H1 (cell line): ENCODE measurements around the gene AKAP9. TPM values are rescaled to one million over a fixed set of nuclear protein-coding genes. Genes with fewer than 3 reads are reported as not detected.

ENCODE experiments used
- CTCF ChIA-PET: fragments of 300-600 bp; sonication (Branson Sonifier 250); formaldehyde crosslinking; loops from one replicate; lab custom pipeline; 2021; ENCODE audit not compliant: partially characterized antibody; lab: Charles Lee
- POLR2A ChIA-PET: fragments of 300-600 bp; sonication (Branson Sonifier 250); formaldehyde crosslinking; loops from one replicate; lab custom pipeline; 2021; ENCODE audit warnings: inconsistent platforms; ENCODE audit not compliant: partially characterized antibody; lab: Charles Lee
- DNase-seq, 2 experiments: peaks; one replicate each; pipeline versions ENCODE4 v3.0.0 to v3.0.0-alpha.2; 2010 to 2022; ENCODE audit warnings: low spot score in 2 of 2, low read depth in 1 of 2, mixed read lengths in 1 of 2
- FAIRE-seq: peaks from 2 replicates; lab custom pipeline; 2011; peaks lifted over from hg19 to GRCh38; lab: Jason Lieb, UNC
- H2AFZ ChIP-seq: 2 replicates; pipeline ENCODE4 v1.8.1; 2012; ENCODE audit warnings: low read length, inconsistent platforms
- H2AK5ac ChIP-seq: 2 replicates; pipeline ENCODE4 v1.6.1; 2013; ENCODE audit warnings: low read depth, low read length
- H2BK120ac ChIP-seq: replicated peaks from 2 replicates; pipeline ENCODE3; 2013; ENCODE audit warnings: low read depth, low read length, inconsistent platforms
- H2BK12ac ChIP-seq: 2 replicates; pipeline ENCODE4 v1.6.1; 2013; ENCODE audit warnings: low read depth, low read length
- H2BK15ac ChIP-seq: 2 replicates; pipeline ENCODE4 v1.6.1; 2013; ENCODE audit warnings: low read length
- H2BK20ac ChIP-seq: 2 replicates; pipeline ENCODE4 v1.6.1; 2013; ENCODE audit warnings: low read length
- H2BK5ac ChIP-seq: 2 replicates; pipeline ENCODE4 v1.6.1; 2013; ENCODE audit warnings: low read depth, low read length
- H3K14ac ChIP-seq: 2 replicates; pipeline ENCODE4 v1.6.1; 2013; ENCODE audit warnings: inconsistent platforms; ENCODE audit not compliant: insufficient read length
- H3K18ac ChIP-seq: 2 replicates; pipeline ENCODE4 v1.6.1; 2013; ENCODE audit warnings: low read length; ENCODE audit errors: extremely low read depth
- H3K23ac ChIP-seq: 2 replicates; pipeline ENCODE4 v1.6.1; 2013; ENCODE audit warnings: inconsistent platforms; ENCODE audit not compliant: insufficient read length
- H3K23me2 ChIP-seq: 2 replicates; pipeline ENCODE4 v1.6.1; 2013; ENCODE audit warnings: low read depth, low read length
- H3K27ac ChIP-seq: 2 replicates; pipeline ENCODE4 v1.6.1; 2011; ENCODE audit warnings: low read depth, low read length, inconsistent platforms
- H3K27me3 ChIP-seq, 4 experiments: replicated peaks in 1 of 4; 1 replicate in 1 of 4; 2 replicates in 3 of 4; pipeline versions ENCODE4 v1.6.1 to v1.8.1; 2011 to 2013; ENCODE audit warnings: low read length in 3 of 4, mild to moderate bottlenecking in 3 of 4, inconsistent platforms in 2 of 4, mixed read lengths in 2 of 4, moderate library complexity in 1 of 4; ENCODE audit not compliant: control insufficient read depth in 3 of 4, insufficient read depth in 3 of 4; ENCODE audit errors: extremely low read depth in 1 of 4
- H3K36me3 ChIP-seq, 4 experiments: 2 replicates each; pipeline versions ENCODE4 v1.6.1 to v1.8.1; 2011 to 2013; ENCODE audit warnings: mild to moderate bottlenecking in 4 of 4, low read length in 3 of 4, moderate library complexity in 2 of 4, control low read depth in 1 of 4, inconsistent platforms in 1 of 4; ENCODE audit not compliant: insufficient read depth in 4 of 4, control insufficient read depth in 2 of 4
- H3K4ac ChIP-seq: replicated peaks from 2 replicates; pipeline ENCODE3; 2013; ENCODE audit warnings: low read length, low read depth, mixed read lengths, inconsistent platforms; ENCODE audit not compliant: insufficient read length
- H3K4me1 ChIP-seq, 4 experiments: replicated peaks in 1 of 4; 1 replicate in 1 of 4; 2 replicates in 3 of 4; pipeline versions ENCODE4 v1.6.1 to v1.8.1; 2011 to 2013; ENCODE audit warnings: low read length in 3 of 4, inconsistent platforms in 2 of 4, mixed read lengths in 1 of 4; ENCODE audit not compliant: insufficient read depth in 4 of 4, control insufficient read depth in 3 of 4
- H3K4me2 ChIP-seq, 2 experiments: 2 replicates each; pipeline versions ENCODE4 v1.6.1 to v1.8.1; 2011 to 2013; ENCODE audit warnings: low read depth in 2 of 2, low read length in 2 of 2, control low read depth in 1 of 2, inconsistent platforms in 1 of 2, mild to moderate bottlenecking in 1 of 2; ENCODE audit not compliant: insufficient read depth in 1 of 2
- H3K4me3 ChIP-seq, 4 experiments: fragments of 200-600, 300-600 bp in 1 of 4; sonication (generic), shearing (Covaris generic), sonication (Bioruptor Twin) in 1 of 4; 2 replicates each; pipeline versions ENCODE4 v1.5.1 to v1.8.1; 2011 to 2016; ENCODE audit warnings: low read length in 4 of 4, low read depth in 3 of 4, control low read depth in 2 of 4, inconsistent platforms in 2 of 4, mild to moderate bottlenecking in 2 of 4, mixed read lengths in 1 of 4, moderate library complexity in 1 of 4; ENCODE audit not compliant: insufficient read depth in 2 of 4; ENCODE audit errors: extremely low read depth in 1 of 4
- H3K56ac ChIP-seq: replicated peaks from 2 replicates; pipeline ENCODE3; 2013; ENCODE audit warnings: low read depth, mild to moderate bottlenecking, mixed read lengths, low read length, inconsistent platforms; ENCODE audit not compliant: insufficient read length
- H3K79me1 ChIP-seq: 2 replicates; pipeline ENCODE4 v1.6.1; 2013; ENCODE audit warnings: low read depth, low read length, control low read depth
- H3K79me2 ChIP-seq, 2 experiments: 2 replicates each; pipeline versions ENCODE4 v1.6.1 to v1.8.1; 2012 to 2013; ENCODE audit warnings: low read length in 2 of 2, mild to moderate bottlenecking in 2 of 2, inconsistent platforms in 1 of 2; ENCODE audit not compliant: insufficient read depth in 2 of 2, control insufficient read depth in 1 of 2
- H3K9ac ChIP-seq, 4 experiments: replicated peaks in 1 of 4; 1 replicate in 1 of 4; 2 replicates in 3 of 4; pipeline versions ENCODE4 v1.6.1 to v1.8.1; 2011 to 2013; ENCODE audit warnings: low read depth in 3 of 4, low read length in 3 of 4, control low read depth in 2 of 4, mild to moderate bottlenecking in 2 of 4, moderate library complexity in 2 of 4, inconsistent platforms in 1 of 4; ENCODE audit errors: extremely low read depth in 1 of 4
- H3K9me3 ChIP-seq, 2 experiments: 2 replicates each; pipeline versions ENCODE4 v1.6.1 to v1.8.1; 2012 to 2013; ENCODE audit warnings: mild to moderate bottlenecking in 2 of 2, moderate library complexity in 2 of 2, control low read depth in 1 of 2, inconsistent platforms in 1 of 2, low read depth in 1 of 2, low read length in 1 of 2, mixed read lengths in 1 of 2; ENCODE audit not compliant: insufficient read depth in 2 of 2
- H4K20me1 ChIP-seq, 2 experiments: replicated peaks in 1 of 2; 2 replicates each; pipeline versions ENCODE3 to v1.8.1; 2011 to 2013; ENCODE audit warnings: inconsistent platforms in 2 of 2, low read length in 2 of 2, mild to moderate bottlenecking in 1 of 2; ENCODE audit not compliant: insufficient read depth in 2 of 2, control insufficient read depth in 1 of 2
- H4K5ac ChIP-seq: 2 replicates; pipeline ENCODE4 v1.6.1; 2013; ENCODE audit warnings: low read length, low read depth, mixed read lengths, inconsistent platforms; ENCODE audit not compliant: insufficient read length
- H4K8ac ChIP-seq: 2 replicates; pipeline ENCODE4 v1.8.0; 2013; ENCODE audit warnings: mild to moderate bottlenecking, moderate library complexity, low read length, inconsistent platforms; ENCODE audit not compliant: insufficient read depth; ENCODE audit errors: extremely low read depth
- H4K91ac ChIP-seq: replicated peaks from 2 replicates; pipeline ENCODE3; 2013; ENCODE audit warnings: low read length, mixed read lengths, inconsistent platforms; ENCODE audit not compliant: insufficient read length
- BACH1 ChIP-seq: IDR thresholded peaks from 2 replicates; pipeline ENCODE4 v1.6.1; 2012; ENCODE audit warnings: low read length, improper control_type of control experiment
- EGR1 ChIP-seq: IDR thresholded peaks from 2 replicates; pipeline ENCODE4 v1.6.1; 2011; ENCODE audit warnings: low read depth, low read length, borderline replicate concordance
- EP300 ChIP-seq, 2 experiments: IDR thresholded peaks; 1 replicate in 1 of 2; 2 replicates in 1 of 2; pipeline ENCODE4 v1.6.1; 2011 to 2012; ENCODE audit warnings: low read depth in 2 of 2, low read length in 2 of 2, mild to moderate bottlenecking in 2 of 2, borderline replicate concordance in 1 of 2, inconsistent platforms in 1 of 2, moderate library complexity in 1 of 2
- POLR2A ChIP-seq, 2 experiments: IDR thresholded peaks; 1 replicate in 1 of 2; 2 replicates in 1 of 2; pipeline ENCODE4 v1.6.1; 2011; ENCODE audit warnings: low read depth in 2 of 2, low read length in 2 of 2, mild to moderate bottlenecking in 2 of 2; ENCODE audit errors: control extremely low read depth in 1 of 2
- SAP30 ChIP-seq: fragments of 300-600 bp; sonication (generic); IDR thresholded peaks from 2 replicates; pipeline ENCODE4 v1.7.1; 2012; ENCODE audit warnings: low read length, moderate library complexity, mild to moderate bottlenecking, inconsistent platforms; ENCODE audit not compliant: insufficient read depth, insufficient replicate concordance
- SP1 ChIP-seq: IDR thresholded peaks from 2 replicates; pipeline ENCODE4 v1.6.1; 2011; ENCODE audit warnings: low read depth, low read length
- WGBS, 2 experiments: shearing (Covaris generic) in 1 of 2; methylation state at CpG; one replicate each; pipeline versions ENCODE4 v1.1.6 to v1.1.7; 2013 to 2015; ENCODE audit warnings: low lambda C conversion rate in 2 of 2, mixed read lengths in 2 of 2, inconsistent platforms in 1 of 2, low coverage in 1 of 2, missing lambda C conversion rate in 1 of 2; ENCODE audit not compliant: insufficient replicate concordance in 2 of 2, insufficient coverage in 1 of 2, insufficient read length in 1 of 2; ENCODE audit errors: extremely low coverage in 1 of 2, missing lambda C conversion rate in 1 of 2; 5-methylcytosine and 5-hydroxymethylcytosine counted together
- polyA plus RNA-seq, 7 experiments: library from polyadenylated mRNA; depleted of rRNA in 3 of 7; stranded (reverse) in 5 of 7; unstranded in 2 of 7; fragments of >200 nt in 5 of 7; fragments of 200-250 nt in 2 of 7; gene quantifications; 1 replicate in 5 of 7; 2 replicates in 1 of 7; 4 replicates in 1 of 7; pipeline versions ENCODE4 v1.2.1 to v1.2.3, GENCODE V29; 2011 to 2013; ENCODE audit warnings: missing spikeins in 2 of 7, mixed read lengths in 2 of 7
- total RNA-seq: library from RNA; stranded (reverse); fragmentation: NEBNext Ultra II Directional; extraction: Animal tissue kit (Norgen Biotek cat#: 25700); gene quantifications from 2 replicates; pipeline ENCODE4 v1.2.1, GENCODE V29; 2021

The AKAP9 gene
- total and polyA plus RNA-seq, 2 of the 8 experiments (the other 6 are each of a cell fraction or from before 2014, with no cell fraction given), result 6.2 to 26.3 TPM

DNA sequence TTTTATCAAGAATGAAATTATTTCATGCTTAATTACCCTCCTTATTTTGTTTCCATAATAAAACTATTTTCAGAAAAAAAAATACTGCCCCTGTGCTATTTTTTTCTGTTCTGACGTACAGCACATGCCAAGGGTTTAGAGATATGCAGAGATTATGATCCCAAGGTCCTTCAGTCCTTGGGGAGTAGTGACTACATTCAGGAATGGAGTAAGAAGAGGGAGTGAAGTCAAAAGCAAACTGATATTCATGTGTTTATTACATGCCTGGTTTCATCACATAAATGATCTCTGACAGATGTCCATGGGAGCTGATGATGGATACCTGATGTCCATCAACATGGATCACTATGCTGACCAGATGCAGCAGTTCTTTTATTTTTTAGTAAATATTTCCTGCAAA is 17.2 kb downstream of the AKAP9 start:
- Histone ChIP-seq H3K4me3 (no peak overlapping the region), H4K5ac (no peak overlapping the region), H3K4me1 (no peaks in the 10 kb centered on the region)
- FAIRE-seq, result no peak
- TF ChIP-seq SP1 (no peak), BACH1 (no peak), EGR1 (no peak), EP300 (IDR thresholded peaks at IDR 0.05; ENCODE audit: borderline replicate concordance in 1 of 2, low read depth in 2 of 2, low read length in 2 of 2) (no peak), SAP30 (no peak), POLR2A (IDR thresholded peaks at IDR 0.05; ENCODE audit: control extremely low read depth in 1 of 2, low read depth in 2 of 2, low read length in 2 of 2) (no peak)
- TF ChIP-seq, all 59 proteins: peak for 0
- H3K27ac ChIP-seq, result no peak overlapping the region
- 100% methylated on average over 1 of the region's 1 CpG; no CpG with 5 or more reads in 1 of the 2 experiments for WGBS, 2 experiments
- H3K4me2 ChIP-seq, result no peak overlapping the region
- no peaks in the 10 kb centered on the region for H3K79me1 ChIP-seq
- no peak overlapping the region for H3K4ac ChIP-seq
- no peak overlapping the region for H2BK120ac ChIP-seq
- H3K23ac ChIP-seq, result no peak overlapping the region
- 0 out of 4 replicates have a peak, but pooled peaks cover 0 to 2% of the 10 kb centered on the region in 2 experiments for H3K9me3 ChIP-seq
- H3K18ac ChIP-seq, result no peak overlapping the region
- no peaks in the 10 kb centered on the region for H3K36me3 ChIP-seq
- ChIA-PET CTCF (no interaction called here), POLR2A (no interaction called here)
- H2BK15ac ChIP-seq, result no peak overlapping the region
- H2AFZ ChIP-seq, result no peak overlapping the region
- no peak overlapping the region for H3K9ac ChIP-seq
- peaks cover 0 to 37% of the 10 kb centered on the region in 2 experiments; a peak in 2 of 4 replicates for H3K79me2 ChIP-seq
- H4K8ac ChIP-seq, result no peak overlapping the region
- no peak overlapping the region for H2AK5ac ChIP-seq
- no peak overlapping the region for H3K14ac ChIP-seq
- H3K27me3 ChIP-seq, result no peaks in the 10 kb centered on the region
- H3K23me2 ChIP-seq, result no peaks in the 10 kb centered on the region
- no peak overlapping the region for H2BK20ac ChIP-seq
- DNase-seq, result no peak
- no peak overlapping the region for H2BK12ac ChIP-seq
- H4K20me1 ChIP-seq, result peaks cover 0 to 2% of the 10 kb centered on the region in 2 experiments
- H2BK5ac ChIP-seq, result no peak overlapping the region
- H3K56ac ChIP-seq, result no peak overlapping the region
- H4K91ac ChIP-seq, result no peak overlapping the region
